Heart left ventricle (tissue), 16 donors: Measurements from ENCODE around the gene GLUL. TPM values are rescaled to one million over a fixed set of nuclear protein-coding genes. Genes with fewer than 3 reads are reported as not detected.
"Not testable (repeated sequence)": the region's sequence is repeated elsewhere in the genome, so short reads cannot be mapped to it uniquely, and the experiment has no call there.

Source experiments
- ATAC-seq, 4 donors: fragments of 200-7000 bp; cut with Tn5 transposase; one replicate each; pipeline ENCODE4 v1.9.1; 2020 to 2022; ENCODE audit warnings: moderate library complexity in 4 of 4, mild to moderate bottlenecking in 3 of 4, moderate number of reproducible peaks in 1 of 4
- DNase-seq, 5 donors: peaks; one replicate each; pipeline ENCODE4 v3.0.0-alpha.2; 2020
- H3K27ac ChIP-seq, 12 donors: fragments of 200-600 bp; sonication (generic) in 4 of 12; one replicate each; pipeline versions ENCODE4 v1.5.0 to v1.8.0; 2016 to 2022; ENCODE audit warnings: mild to moderate bottlenecking in 2 of 12
- H3K27me3 ChIP-seq, 9 donors: fragments of 200-600 bp; sonication (generic) in 2 of 9; one replicate each; pipeline versions ENCODE4 v1.5.1 to v1.8.0; 2016 to 2022; ENCODE audit warnings: mild to moderate bottlenecking in 3 of 9
- H3K36me3 ChIP-seq, 9 donors: fragments of 200-600 bp; sonication (generic) in 2 of 9; one replicate each; pipeline versions ENCODE4 v1.5.0 to v1.8.0; 2018 to 2022; ENCODE audit warnings: mild to moderate bottlenecking in 2 of 9
- H3K4me1 ChIP-seq, 12 donors: fragments of 200-600 bp; sonication (generic) in 4 of 12; one replicate each; pipeline versions ENCODE4 v1.5.0 to v1.8.0; 2016 to 2022; ENCODE audit warnings: mild to moderate bottlenecking in 3 of 12
- H3K4me3 ChIP-seq, 12 donors: fragments of 200-600 bp; sonication (generic) in 4 of 12; one replicate each; pipeline versions ENCODE4 v1.5.0 to v1.8.0; 2017 to 2022; ENCODE audit warnings: mild to moderate bottlenecking in 9 of 12, moderate library complexity in 4 of 12
- H3K9me3 ChIP-seq, 12 donors: fragments of 200-600 bp; sonication (generic) in 4 of 12; one replicate each; pipeline versions ENCODE4 v1.5.0 to v1.8.0; 2016 to 2022; ENCODE audit warnings: mild to moderate bottlenecking in 1 of 12
- POLR2A ChIP-seq, 2 donors: fragments of 450-650 bp; IDR thresholded peaks; one replicate each; pipeline ENCODE4 v1.6.1; 2017; ENCODE audit warnings: antibody characterized with exemption in 2 of 2, mild to moderate bottlenecking in 2 of 2, moderate library complexity in 2 of 2
- WGBS, 4 donors: extraction: QIAGEN DNeasy Blood & Tissue Kit in 2 of 4; methylation state at CpG; one replicate each; pipeline versions ENCODE4 v1.1.5 to v1.1.7; 2013 to 2018; 5-methylcytosine and 5-hydroxymethylcytosine counted together
- intact Hi-C, 10 donors: fragments of 100-400 bp; cut with DNase I; formaldehyde crosslinking; loops; one replicate each; pipeline versions ENCODE4 v1.11.1 to v1.14.2; 2022
- polyA plus RNA-seq, 2 donors: library from polyadenylated mRNA; stranded (reverse); fragments of 200-250 nt; gene quantifications; one replicate each; pipeline ENCODE4 v1.2.3, GENCODE V29; 2013
- total RNA-seq, 9 donors: library from RNA; depleted of rRNA in 2 of 9; stranded (reverse); fragments of >200 nt in 2 of 9; fragmentation: NEBNext Ultra II Directional in 3 of 9; extraction: Animal tissue kit (Norgen Biotek cat#: 25700) in 3 of 9; gene quantifications; one replicate each; pipeline versions ENCODE4 v1.1.0 to v1.2.4, GENCODE V29; 2016 to 2023
- TF ChIP-seq, protein P1 (sequence below), 12 donors: fragments of 200-600 bp; sonication (generic) in 4 of 12; IDR thresholded peaks; one replicate each; pipeline versions ENCODE4 v1.5.0 to v1.8.0; 2018 to 2022; ENCODE audit warnings: antibody characterized with exemption in 12 of 12, mild to moderate bottlenecking in 5 of 12
- donor health status: ischemic (EF 13 %, LVEDD 7.1; RV severe dilation, severe dysfunction).
- donor health status: healthy with polysubstance abuse.
- donor health status: DM: no; HTN: yes; CAD: no.
- donor health status: DM: no; HTN: no; CAD: no.
- donor health status: ischemic (EF 25% LVEDD 6.9; RV normal size, moderate dysfunction).
- donor health status: ischemic (EF 25% LVEDD 5.7; RV mildly dilated, moderate dysfunction).
- donor health status: healthy.
- donor health status: DM: yes; HTN: yes; CAD: no.
- donor health status: ischemic (EF 35%, LVEDD 5.7; RV mildly dilated, moderate dysfunction).
- donor health status: nonischemic (EF 11% LVEDD 7.7; RV severe dilation, severe dysfunction).
- donor health status: DM: yes; HTN: yes; CAD: no.
- donor health status: PGD.
- donor health status: ischemic (EF 29% LVEDD 5.4; RV normal size, mild dysfunction).
- donor health status: nonischemic (EF 23%, LVEDD 6.1; RV moderate dilation, normal function).

Gene GLUL
- total and polyA plus RNA-seq, 11 donors, result 92.6 to 1,145 (median 520) TPM

DNA sequence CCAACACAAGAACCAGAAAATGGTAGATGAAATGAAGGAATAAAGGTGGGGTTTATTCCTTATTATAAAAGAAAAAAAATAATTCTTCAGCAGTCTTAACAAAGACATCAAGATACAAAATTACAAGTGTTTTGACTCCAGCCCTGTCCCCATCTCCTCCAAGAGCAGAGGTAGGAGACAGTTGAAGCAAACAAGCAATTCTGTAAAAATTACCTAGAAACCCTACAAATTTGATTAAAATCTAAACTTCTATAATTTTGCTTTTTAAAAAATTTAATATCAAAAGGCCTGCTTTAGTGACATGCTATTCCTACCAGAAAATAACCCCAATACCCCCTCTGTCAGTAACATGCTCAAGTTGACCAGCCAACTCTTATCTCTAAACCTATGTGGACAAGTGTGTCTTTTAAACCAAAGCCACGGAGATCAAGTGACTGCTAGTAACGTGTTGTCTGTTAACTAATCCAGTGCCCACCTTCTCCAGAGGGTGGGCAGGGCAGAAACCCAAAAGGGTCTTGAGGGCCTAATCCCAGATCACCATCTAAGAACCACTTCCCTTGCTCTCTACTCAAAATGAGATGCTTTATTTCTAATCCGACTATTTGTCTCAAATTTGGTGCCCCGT lies 8.4 kb downstream of the GLUL start:
- TF ChIP-seq, protein P1, sequence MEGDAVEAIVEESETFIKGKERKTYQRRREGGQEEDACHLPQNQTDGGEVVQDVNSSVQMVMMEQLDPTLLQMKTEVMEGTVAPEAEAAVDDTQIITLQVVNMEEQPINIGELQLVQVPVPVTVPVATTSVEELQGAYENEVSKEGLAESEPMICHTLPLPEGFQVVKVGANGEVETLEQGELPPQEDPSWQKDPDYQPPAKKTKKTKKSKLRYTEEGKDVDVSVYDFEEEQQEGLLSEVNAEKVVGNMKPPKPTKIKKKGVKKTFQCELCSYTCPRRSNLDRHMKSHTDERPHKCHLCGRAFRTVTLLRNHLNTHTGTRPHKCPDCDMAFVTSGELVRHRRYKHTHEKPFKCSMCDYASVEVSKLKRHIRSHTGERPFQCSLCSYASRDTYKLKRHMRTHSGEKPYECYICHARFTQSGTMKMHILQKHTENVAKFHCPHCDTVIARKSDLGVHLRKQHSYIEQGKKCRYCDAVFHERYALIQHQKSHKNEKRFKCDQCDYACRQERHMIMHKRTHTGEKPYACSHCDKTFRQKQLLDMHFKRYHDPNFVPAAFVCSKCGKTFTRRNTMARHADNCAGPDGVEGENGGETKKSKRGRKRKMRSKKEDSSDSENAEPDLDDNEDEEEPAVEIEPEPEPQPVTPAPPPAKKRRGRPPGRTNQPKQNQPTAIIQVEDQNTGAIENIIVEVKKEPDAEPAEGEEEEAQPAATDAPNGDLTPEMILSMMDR (IDR thresholded peaks at IDR 0.05), result no peak
- no peak for TF ChIP-seq POLR2A (IDR thresholded peaks at IDR 0.05)
- peaks cover 0 to 64% (median 16%) of the 10 kb centered on the region in 12 donors for H3K4me1 ChIP-seq
- H3K27me3 ChIP-seq, result no peaks in the 10 kb centered on the region
- DNase-seq (no peak), ATAC-seq (no peak)
- peaks cover 6 to 71% (median 64%) of the 10 kb centered on the region in 9 donors for H3K36me3 ChIP-seq
- H3K9me3 ChIP-seq, result no peaks in the 10 kb centered on the region
- 68 to 82% (median 76%) methylated on average over 4 of the region's 4 CpGs for whole genome bisulfite sequencing, 4 donors
- no peak overlapping the region for H3K4me3 ChIP-seq
- intact Hi-C loops, result no loop called here
- H3K27ac ChIP-seq, result no peak overlapping the region

DNA sequence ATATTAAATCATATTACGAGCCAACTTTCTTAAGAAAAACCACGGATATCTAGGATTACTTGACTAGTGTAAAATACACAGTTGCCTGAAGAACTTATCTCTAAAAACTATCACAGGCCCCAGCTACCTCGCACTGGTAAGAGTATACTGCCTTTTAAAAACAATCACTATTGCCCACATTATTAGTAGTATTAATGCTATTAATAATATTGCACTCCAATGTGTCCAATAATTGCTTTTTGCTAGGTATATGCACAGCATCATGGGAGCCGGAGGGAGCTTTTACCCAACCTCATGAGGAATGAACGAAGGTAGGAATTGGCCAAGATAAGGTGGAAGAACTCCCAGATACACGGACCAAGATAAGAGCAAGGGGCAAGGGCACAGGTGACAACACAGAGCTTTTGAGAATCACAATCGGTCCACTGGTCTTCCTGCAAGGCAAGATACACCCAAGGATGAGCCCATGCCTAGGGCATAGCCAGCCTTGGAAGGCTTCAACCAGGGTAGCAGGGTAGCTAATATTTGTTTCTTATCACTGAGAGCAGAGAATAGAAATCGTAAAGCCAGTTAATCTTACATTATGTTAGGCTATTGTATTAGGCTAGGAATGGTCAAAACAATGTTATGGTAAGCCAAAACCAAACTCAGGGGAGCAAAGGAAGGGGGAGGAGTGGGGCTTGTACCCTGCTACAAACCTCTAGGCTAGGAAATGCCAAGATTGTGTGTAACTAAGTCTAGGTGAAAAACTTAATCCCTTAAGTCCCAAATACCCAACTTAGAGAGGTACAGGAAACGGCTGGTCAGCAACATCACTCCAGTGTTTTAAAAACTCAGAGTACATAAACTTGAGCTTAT lies 9.4 kb downstream of the GLUL start:
- Histone ChIP-seq H3K27ac (no peak overlapping the region), H3K4me3 (no peak overlapping the region), H3K36me3 (peaks cover 6 to 61% (median 55%) of the 10 kb centered on the region in 9 donors), H3K4me1 (peaks cover 0 to 54% (median 16%) of the 10 kb centered on the region in 12 donors), H3K9me3 (no peaks in the 10 kb centered on the region), H3K27me3 (no peaks in the 10 kb centered on the region)
- intact Hi-C loops, result no loop called here
- WGBS, 4 donors, result 81 to 83% (median 82%) methylated on average over 9 of the region's 9 CpGs
- TF ChIP-seq POLR2A (IDR thresholded peaks at IDR 0.05), result no peak
- TF ChIP-seq, protein P1 (IDR thresholded peaks at IDR 0.05), result no peak
- DNase-seq (no peak), ATAC-seq (peak in 2 of 4 donors; percentile 2 to 6)

- H3K27me3 ChIP-seq, result no peaks in the 10 kb centered on the region
- peak overlapping the region in 2 of 12 donors; percentile 2 to 33 for H3K27ac ChIP-seq
- no peak overlapping the region for H3K4me3 ChIP-seq
- intact Hi-C loops, result no loop called here
- peaks cover 0 to 41% (median 35%) of the 10 kb centered on the region in 9 donors for H3K36me3 ChIP-seq
- WGBS, 4 donors, result 83 to 86% (median 84%) methylated on average over 4 of the region's 4 CpGs
- TF ChIP-seq, protein P1 (IDR thresholded peaks at IDR 0.05), result no peak
- TF ChIP-seq POLR2A (IDR thresholded peaks at IDR 0.05), result no peak
- no peaks in the 10 kb centered on the region for H3K9me3 ChIP-seq
- DNase-seq (no peak), ATAC-seq (no peak)
- H3K4me1 ChIP-seq, result peaks cover 0 to 34% (median 3%) of the 10 kb centered on the region in 12 donors
Observed at GRCh38 chr1:182380199-182380598, 11.4 kb downstream of the GLUL start.

- Histone ChIP-seq H3K4me1 (peaks cover 0 to 33% (median 3%) of the 10 kb centered on the region in 12 donors), H3K27ac (peak overlapping the region in 1 of 12 donors; percentile 33), H3K36me3 (peaks cover 0 to 37% (median 30%) of the 10 kb centered on the region in 9 donors)
- H3K27me3 ChIP-seq, ATAC-seq, intact Hi-C loops, H3K9me3 ChIP-seq, DNase-seq, H3K4me3 ChIP-seq: not testable (repeated sequence)
- WGBS, 4 donors, result 93 to 95% (median 94%) methylated on average over 7 of the region's 7 CpGs
Observed at GRCh38 chr1:182379781-182380180, 11.8 kb downstream of the GLUL start.
